GM18867 (cell line): Measurements from ENCODE around the gene GLIS1.
"Not testable (repeated sequence)": the region's sequence is repeated elsewhere in the genome, so short reads cannot be mapped to it uniquely, and the experiment has no call there.

Source experiments
- ATAC-seq: cut with Tn5 transposase; IDR thresholded peaks from one replicate; pipeline ENCODE4 v1.9.1; 2021; ENCODE audit warnings: mild to moderate bottlenecking, moderate library complexity; ENCODE audit not compliant: unreplicated experiment

The GLIS1 gene

GRCh38 chr1:53572065-53572814 lies 166.7 kb downstream of the GLIS1 start:
- no peak for ATAC-seq

- no peak for ATAC-seq
These were observed 170.4 kb downstream of the GLIS1 start for GRCh38 chr1:53568540-53568939.

- ATAC-seq, result no peak
These were observed 171.1 kb downstream of the GLIS1 start for GRCh38 chr1:53567851-53568250.

- ATAC-seq, result no peak
These were observed 171.5 kb downstream of the GLIS1 start for GRCh38 chr1:53567450-53567849.

GRCh38 chr1:53563611-53564010 lies 175.4 kb downstream of the GLIS1 start:
- no peak for ATAC-seq

GRCh38 chr1:53562981-53563379 lies 176.0 kb downstream of the GLIS1 start:
- ATAC-seq, result no peak

GRCh38 chr1:53562291-53562980 lies 176.5 kb downstream of the GLIS1 start:
- ATAC-seq, result no peak

- ATAC-seq, result no peak
These were observed 177.4 kb downstream of the GLIS1 start for GRCh38 chr1:53561503-53562105.

- no peak for ATAC-seq
These were observed 178.1 kb downstream of the GLIS1 start for GRCh38 chr1:53560581-53561502.

- ATAC-seq, result no peak
These were observed 178.9 kb downstream of the GLIS1 start for GRCh38 chr1:53559854-53560580.

GRCh38 chr1:53559391-53559815 lies 179.6 kb downstream of the GLIS1 start:
- no peak for ATAC-seq

- no peak for ATAC-seq
These were observed 180.1 kb downstream of the GLIS1 start for GRCh38 chr1:53558739-53559315.

GRCh38 chr1:53557830-53558738 lies 180.9 kb downstream of the GLIS1 start:
- no peak for ATAC-seq

GRCh38 chr1:53557369-53557768 lies 181.6 kb downstream of the GLIS1 start:
- ATAC-seq, result no peak

- ATAC-seq, result no peak
These were observed 182.2 kb downstream of the GLIS1 start for GRCh38 chr1:53556657-53557227.

- ATAC-seq, result not testable (repeated sequence)
These were observed 183.2 kb downstream of the GLIS1 start for GRCh38 chr1:53555620-53556326.

- ATAC-seq, result no peak
These were observed 184.2 kb downstream of the GLIS1 start for GRCh38 chr1:53554592-53555305.
